ENCODE data around the gene ZNF300.
A peak's percentile ranks its signal among the peaks of the same experiment; 100 is the strongest.

The ZNF300 gene

GRCh38 chr5:150848271-150848670 lies 56.5 kb downstream of the ZNF300 start (continued):
- TF ChIP-seq ATF2 (tag by site-specific recombination; IDR thresholded peaks at IDR 0.05; ENCODE audit: low read depth) (no peak), IKZF3 (tag by site-specific recombination; IDR thresholded peaks at IDR 0.05) (no peak), ZNF677 (tag by site-specific recombination; IDR thresholded peaks at IDR 0.05) (no peak), ZNF548 (tag by site-specific recombination; IDR thresholded peaks at IDR 0.05) (no peak)

- no peaks in the 10 kb centered on the region for H3K4me1 ChIP-seq (ENCODE audit: control insufficient read depth, insufficient read depth, low read length)
- H3K4me3 ChIP-seq (ENCODE audit: low read depth, low read length) = no peak overlapping the region
- H3K9me3 ChIP-seq (ENCODE audit: control insufficient read depth, insufficient read depth, low read depth, low read length) = no peaks in the 10 kb centered on the region
- TF ChIP-seq ZNF521 (tag by site-specific recombination; IDR thresholded peaks at IDR 0.05) = no peak
- TF ChIP-seq PRDM4 (tag by site-specific recombination; IDR thresholded peaks at IDR 0.05) = no peak
- TF ChIP-seq ZNF114 (tag by site-specific recombination; IDR thresholded peaks at IDR 0.05) = no peak
- no peak for TF ChIP-seq ZNF48 (tag by site-specific recombination; IDR thresholded peaks at IDR 0.05)
- TF ChIP-seq ZBTB20 (tag by site-specific recombination; IDR thresholded peaks at IDR 0.05) = no peak
- no peak for TF ChIP-seq MEIS1 (CRISPR knock-in tag; IDR thresholded peaks at IDR 0.05; ENCODE audit: borderline replicate concordance)
- no peak for TF ChIP-seq ZNF292 (tag by site-specific recombination; IDR thresholded peaks at IDR 0.05; ENCODE audit: borderline replicate concordance, low read depth)
- no peak for TF ChIP-seq ZNF610 (tag by site-specific recombination; IDR thresholded peaks at IDR 0.05; ENCODE audit: borderline replicate concordance)
- TF ChIP-seq ZBTB49 (tag by site-specific recombination; IDR thresholded peaks at IDR 0.05; ENCODE audit: low read depth) = no peak
- no peak for TF ChIP-seq ZNF169 (tag by site-specific recombination; IDR thresholded peaks at IDR 0.05)
- TF ChIP-seq ZNF776 (tag by site-specific recombination; IDR thresholded peaks at IDR 0.05; ENCODE audit: borderline replicate concordance) = no peak
- TF ChIP-seq YY1 (tag by site-specific recombination; IDR thresholded peaks at IDR 0.05) = no peak
- ChIA-PET POLR2A (interaction anchor here (1.0 kb wide), 1 partner anchor 147 kb away, joined by 5 read pairs; the partner anchor contains the start of gene RBM22), CTCF (interaction anchor here (0.6 to 3.4 kb wide), 18 partner anchors 13 to 471 kb away, joined by 3 to 31 read pairs (median 5); partner anchors contain the start of genes DCTN4 and RBM22)
- no peak overlapping the region for H3K27ac ChIP-seq (ENCODE audit: extremely low read depth, low read depth, low read length)
- no peaks in the 10 kb centered on the region for H3K36me3 ChIP-seq (ENCODE audit: control insufficient read depth in 2 of 2, insufficient read depth in 1 of 2, low read length in 2 of 2)
These were observed 57.5 kb downstream of the ZNF300 start for GRCh38 chr5:150847334-150847695.

- CTCF ChIA-PET = interaction anchor here (0.6 to 3.4 kb wide), 25 partner anchors 13 to 683 kb away, joined by 3 to 31 read pairs (median 4); partner anchors contain the start of genes DCTN4 and RBM22
- no peak for TF ChIP-seq MZF1 (tag by site-specific recombination; IDR thresholded peaks at IDR 0.05; ENCODE audit: borderline replicate concordance)
- TF ChIP-seq KLF1 (tag by site-specific recombination; IDR thresholded peaks at IDR 0.05) = no peak
- TF ChIP-seq ZNF391 (tag by site-specific recombination; IDR thresholded peaks at IDR 0.05; ENCODE audit: borderline replicate concordance, low read depth) = no peak
- TF ChIP-seq SP7 (tag by site-specific recombination; IDR thresholded peaks at IDR 0.05) = peak; percentile 32; the same call in 1 of the 2 replicates
- peak; percentile 82 for TF ChIP-seq CTCF (tag by site-specific recombination; IDR thresholded peaks at IDR 0.05)
- TF ChIP-seq ZBTB17 (tag by site-specific recombination; IDR thresholded peaks at IDR 0.05) = peak; percentile 68
- peak; percentile 59; the same call in 1 of the 2 replicates for TF ChIP-seq ZSCAN30 (tag by site-specific recombination; IDR thresholded peaks at IDR 0.05)
- TF ChIP-seq ZNF10 (tag by site-specific recombination; IDR thresholded peaks at IDR 0.05) = peak; percentile 99
These were observed 58.0 kb downstream of the ZNF300 start for GRCh38 chr5:150846654-150847333.

More at GRCh38 chr5:150846654-150847333, 58.0 kb downstream of the ZNF300 start:
- Histone ChIP-seq H3K9me3 (ENCODE audit: control insufficient read depth, insufficient read depth, low read depth, low read length) (no peaks in the 10 kb centered on the region), H3K4me1 (ENCODE audit: control insufficient read depth, insufficient read depth, low read length) (no peaks in the 10 kb centered on the region), H3K4me3 (ENCODE audit: low read depth, low read length) (no peak overlapping the region), H3K36me3 (ENCODE audit: control insufficient read depth in 2 of 2, insufficient read depth in 1 of 2, low read length in 2 of 2) (no peaks in the 10 kb centered on the region), H3K27ac (ENCODE audit: extremely low read depth, low read depth, low read length) (no peak overlapping the region)
- POLR2A ChIA-PET = interaction anchor here (1.0 kb wide), 1 partner anchor 146 kb away, joined by 5 read pairs; the partner anchor contains the start of gene RBM22
